ENCODE data around the gene SLC18B1. TPM values are rescaled to one million over a fixed set of nuclear protein-coding genes. Genes with fewer than 3 reads are reported as not detected.

The SLC18B1 gene
- total and polyA plus RNA-seq, 12 donors = 1.7 to 8.3 (median 2.5) TPM

- Histone ChIP-seq H3K27me3 (no peaks in the 10 kb centered on the region), H3K4me3 (no peak overlapping the region), H3K36me3 (peaks cover 0 to 12% (median 0%) of the 10 kb centered on the region in 9 donors), H3K4me1 (peaks cover 0 to 39% (median 0%) of the 10 kb centered on the region in 9 donors), H3K9me3 (no peaks in the 10 kb centered on the region), H3K27ac (peak overlapping the region in 1 of 10 donors; percentile 71)
- DNase-seq (no peak), ATAC-seq (peak in 1 of 8 donors; percentile 25)
- 89 to 92% methylated on average over 4 of the region's 4 CpGs for WGBS, 2 donors
- intact Hi-C loops (cut with DNase I) = no loop called here
- TF ChIP-seq CTCF (IDR thresholded peaks at IDR 0.05) = no peak
These were observed 47.1 kb downstream of the SLC18B1 start for GRCh38 chr6:132751306-132751705.

- intact Hi-C loops (cut with DNase I) = no loop called here
- Histone ChIP-seq H3K4me3 (no peak overlapping the region), H3K4me1 (peaks cover 0 to 45% (median 0%) of the 10 kb centered on the region in 9 donors), H3K9me3 (no peaks in the 10 kb centered on the region), H3K36me3 (peaks cover 0 to 12% (median 0%) of the 10 kb centered on the region in 9 donors), H3K27ac (peak overlapping the region in 1 of 10 donors; percentile 71), H3K27me3 (no peaks in the 10 kb centered on the region)
- 82 to 83% methylated on average over 8 of the region's 8 CpGs for WGBS, 2 donors
- TF ChIP-seq CTCF (IDR thresholded peaks at IDR 0.05) = no peak
- DNase-seq (no peak), ATAC-seq (no peak)
These were observed 47.8 kb downstream of the SLC18B1 start for GRCh38 chr6:132750455-132751248.

GRCh38 chr6:132749111-132749510 lies 49.3 kb downstream of the SLC18B1 start:
- WGBS, 2 donors = 61 to 66% methylated on average over 4 of the region's 4 CpGs
- peaks cover 0 to 15% (median 0%) of the 10 kb centered on the region in 9 donors for H3K36me3 ChIP-seq
- H3K4me1 ChIP-seq = peaks cover 0 to 46% (median 0%) of the 10 kb centered on the region in 9 donors
- peak overlapping the region in 1 of 10 donors; percentile 71 for H3K27ac ChIP-seq
- ATAC-seq (no peak), DNase-seq (no peak)
- H3K9me3 ChIP-seq = no peaks in the 10 kb centered on the region
- H3K4me3 ChIP-seq = no peak overlapping the region
- intact Hi-C loops (cut with DNase I) = no loop called here
- no peaks in the 10 kb centered on the region for H3K27me3 ChIP-seq
- no peak for TF ChIP-seq CTCF (IDR thresholded peaks at IDR 0.05)

GRCh38 chr6:132748446-132748845 lies 50.0 kb downstream of the SLC18B1 start:
- Histone ChIP-seq H3K27ac (peak overlapping the region in 1 of 10 donors; percentile 71), H3K27me3 (no peaks in the 10 kb centered on the region), H3K36me3 (peaks cover 0 to 12% (median 0%) of the 10 kb centered on the region in 9 donors), H3K9me3 (no peaks in the 10 kb centered on the region), H3K4me3 (no peak overlapping the region), H3K4me1 (peaks cover 0 to 46% (median 0%) of the 10 kb centered on the region in 9 donors)
- WGBS, 2 donors = 93% methylated on average over 1 of the region's 1 CpG
- TF ChIP-seq CTCF (IDR thresholded peaks at IDR 0.05) = no peak
- intact Hi-C loops (cut with DNase I) = no loop called here
- ATAC-seq (no peak), DNase-seq (no peak)
